Mesothelial cell of epicardium (in vitro differentiated cells): ENCODE results near the gene NBEA. TPM values are rescaled to one million over a fixed set of nuclear protein-coding genes. Genes with fewer than 3 reads are reported as not detected.
A peak's percentile ranks its signal among the peaks of the same experiment; 100 is the strongest.

Source experiments
- DNase-seq, 2 experiments: peaks; one replicate each; pipeline ENCODE4 v3.0.0; 2021; ENCODE audit warnings: low spot score in 2 of 2; ENCODE audit not compliant: unreplicated experiment in 2 of 2
- H3K27ac Mint-ChIP-seq: 2 replicates; pipeline ENCODE4 v1.8.0; 2021; ENCODE audit warnings: mixed read lengths
- H3K27me3 Mint-ChIP-seq: 2 replicates; pipeline ENCODE4 v1.8.0; 2021; ENCODE audit warnings: low read depth, mixed read lengths
- H3K36me3 Mint-ChIP-seq: 2 replicates; pipeline ENCODE4 v1.8.0; 2021; ENCODE audit warnings: mixed read lengths
- H3K4me1 Mint-ChIP-seq: 2 replicates; pipeline ENCODE4 v1.8.0; 2021; ENCODE audit warnings: mixed read lengths
- H3K4me3 Mint-ChIP-seq: 2 replicates; pipeline ENCODE4 v1.8.0; 2021; ENCODE audit warnings: mild to moderate bottlenecking, moderate library complexity, mixed read lengths
- H3K9me3 Mint-ChIP-seq: 2 replicates; pipeline ENCODE4 v1.8.0; 2021; ENCODE audit warnings: mixed read lengths
- CTCF ChIP-seq: fragments of 200-600 bp; sonication (generic); IDR thresholded peaks from one replicate; pipeline ENCODE4 v1.5.0; 2021; ENCODE audit warnings: antibody characterized with exemption; ENCODE audit not compliant: unreplicated experiment
- total RNA-seq: library from RNA; stranded (reverse); gene quantifications from 3 replicates; pipeline ENCODE4 v1.2.1, GENCODE V29; 2021

Gene NBEA
- total RNA-seq, 1 donor from 2014 or later = 32.8 TPM

GRCh38 chr13:35498231-35498630 lies 556.2 kb downstream of the NBEA start:
- peaks cover 18% of the 10 kb centered on the region for H3K4me1 Mint-ChIP-seq
- no peak overlapping the region for H3K4me3 Mint-ChIP-seq
- peaks cover 5% of the 10 kb centered on the region for H3K36me3 Mint-ChIP-seq
- TF ChIP-seq CTCF = no peak
- H3K9me3 Mint-ChIP-seq = peaks cover 16% of the 10 kb centered on the region
- H3K27ac Mint-ChIP-seq = no peak overlapping the region
- no peaks in the 10 kb centered on the region for H3K27me3 Mint-ChIP-seq
- DNase-seq = no peak

- no peak for TF ChIP-seq CTCF
- DNase-seq = no peak
- no peak overlapping the region for H3K27ac Mint-ChIP-seq
- no peak overlapping the region for H3K4me3 Mint-ChIP-seq
- peaks cover 13% of the 10 kb centered on the region for H3K9me3 Mint-ChIP-seq
- no peaks in the 10 kb centered on the region for H3K27me3 Mint-ChIP-seq
- peaks cover 5% of the 10 kb centered on the region for H3K36me3 Mint-ChIP-seq
- H3K4me1 Mint-ChIP-seq = peaks cover 18% of the 10 kb centered on the region
Observed at GRCh38 chr13:35499196-35499662, 557.2 kb downstream of the NBEA start.

GRCh38 chr13:35499676-35500075 lies 557.6 kb downstream of the NBEA start:
- no peak overlapping the region for H3K27ac Mint-ChIP-seq
- DNase-seq = no peak

GRCh38 chr13:35500144-35500543 lies 558.1 kb downstream of the NBEA start:
- no peak for DNase-seq
- H3K4me3 Mint-ChIP-seq = no peak overlapping the region
- no peak for TF ChIP-seq CTCF

More at GRCh38 chr13:35499676-35500075, 557.6 kb downstream of the NBEA start:
- no peak overlapping the region for H3K4me3 Mint-ChIP-seq
- no peak for TF ChIP-seq CTCF
- H3K9me3 Mint-ChIP-seq = peaks cover 9% of the 10 kb centered on the region
- H3K27me3 Mint-ChIP-seq = no peaks in the 10 kb centered on the region
- peaks cover 3% of the 10 kb centered on the region for H3K36me3 Mint-ChIP-seq
- peaks cover 19% of the 10 kb centered on the region for H3K4me1 Mint-ChIP-seq

GRCh38 chr13:35501661-35502235 lies 559.7 kb downstream of the NBEA start:
- no peak for TF ChIP-seq CTCF
- H3K4me3 Mint-ChIP-seq = no peak overlapping the region
- no peaks in the 10 kb centered on the region for H3K9me3 Mint-ChIP-seq
- H3K4me1 Mint-ChIP-seq = peaks cover 19% of the 10 kb centered on the region
- no peak for DNase-seq
- peak overlapping the region; percentile 79 for H3K27ac Mint-ChIP-seq
- H3K27me3 Mint-ChIP-seq = no peaks in the 10 kb centered on the region
- peaks cover 2% of the 10 kb centered on the region for H3K36me3 Mint-ChIP-seq

More at GRCh38 chr13:35500144-35500543, 558.1 kb downstream of the NBEA start:
- H3K36me3 Mint-ChIP-seq = peaks cover 3% of the 10 kb centered on the region
- H3K9me3 Mint-ChIP-seq = peaks cover 4% of the 10 kb centered on the region
- H3K27ac Mint-ChIP-seq = no peak overlapping the region
- H3K27me3 Mint-ChIP-seq = no peaks in the 10 kb centered on the region
- H3K4me1 Mint-ChIP-seq = peaks cover 19% of the 10 kb centered on the region
